Vagina (tissue), 2 donors: ENCODE results near the gene LPIN3. TPM values are rescaled to one million over a fixed set of nuclear protein-coding genes. Genes with fewer than 3 reads are reported as not detected.

Experiments
- DNase-seq, 2 donors: peaks; one replicate each; pipeline ENCODE4 v3.0.0-alpha.2; 2017; ENCODE audit errors: extremely low spot score in 2 of 2
- H3K27ac ChIP-seq: fragments of 200-600 bp; sonication (generic); one replicate; pipeline ENCODE4 v1.5.1; 2019
- H3K27me3 ChIP-seq: fragments of 200-600 bp; sonication (generic); one replicate; pipeline ENCODE4 v1.5.1; 2019
- H3K36me3 ChIP-seq, 2 donors: fragments of 200-600 bp; sonication (generic); one replicate each; pipeline ENCODE4 v1.5.1; 2017 to 2019
- H3K4me1 ChIP-seq: fragments of 200-600 bp; sonication (generic); one replicate; pipeline ENCODE4 v1.5.1; 2019
- H3K4me3 ChIP-seq, 2 donors: fragments of 200-600 bp; sonication (generic); 1 replicate in 1 of 2; 2 replicates in 1 of 2; pipeline ENCODE4 v1.5.1; 2016 to 2019
- H3K9me3 ChIP-seq: fragments of 200-600 bp; sonication (generic); one replicate; pipeline ENCODE4 v1.5.1; 2019
- POLR2A ChIP-seq, 2 donors: fragments of 450-650 bp; IDR thresholded peaks; one replicate each; pipeline ENCODE4 v1.6.1; 2017; ENCODE audit warnings: antibody characterized with exemption in 2 of 2, mild to moderate bottlenecking in 2 of 2, moderate library complexity in 2 of 2
- POLR2AphosphoS5 ChIP-seq, 2 donors: sonication (generic); formaldehyde crosslinking; IDR thresholded peaks; one replicate each; pipeline ENCODE4 v1.9.0; 2017; ENCODE audit warnings: antibody characterized with exemption in 2 of 2, mild to moderate bottlenecking in 2 of 2, low read depth in 1 of 2; ENCODE audit not compliant: insufficient read depth in 1 of 2
- intact Hi-C: fragments of 100-400 bp; cut with DNase I; formaldehyde crosslinking; loops from one replicate; pipeline ENCODE4 v1.15.1; 2023
- total RNA-seq: library from RNA; depleted of rRNA; stranded (reverse); fragments of >200 nt; gene quantifications from one replicate; pipeline ENCODE4 v1.2.3, GENCODE V29; 2016
- TF ChIP-seq, protein P1 (sequence below), 3 experiments: fragments of 450-650 bp in 2 of 3; fragments of 200-600 bp in 1 of 3; sonication (generic) in 1 of 3; IDR thresholded peaks; one replicate each; pipeline ENCODE4 v1.5.1; 2017 to 2019; ENCODE audit warnings: antibody characterized with exemption in 3 of 3, mild to moderate bottlenecking in 2 of 3, moderate library complexity in 2 of 3

LPIN3 gene
- total RNA-seq, 1 donor from 2014 or later = 82.3 TPM

- Histone ChIP-seq H3K9me3 (no peaks in the 10 kb centered on the region), H3K4me1 (no peaks in the 10 kb centered on the region), H3K4me3 (no peak overlapping the region), H3K27ac (no peak overlapping the region), H3K36me3 (no peaks in the 10 kb centered on the region), H3K27me3 (no peaks in the 10 kb centered on the region)
- intact Hi-C loops = no loop called here
- DNase-seq = no peak
- TF ChIP-seq, protein P1, sequence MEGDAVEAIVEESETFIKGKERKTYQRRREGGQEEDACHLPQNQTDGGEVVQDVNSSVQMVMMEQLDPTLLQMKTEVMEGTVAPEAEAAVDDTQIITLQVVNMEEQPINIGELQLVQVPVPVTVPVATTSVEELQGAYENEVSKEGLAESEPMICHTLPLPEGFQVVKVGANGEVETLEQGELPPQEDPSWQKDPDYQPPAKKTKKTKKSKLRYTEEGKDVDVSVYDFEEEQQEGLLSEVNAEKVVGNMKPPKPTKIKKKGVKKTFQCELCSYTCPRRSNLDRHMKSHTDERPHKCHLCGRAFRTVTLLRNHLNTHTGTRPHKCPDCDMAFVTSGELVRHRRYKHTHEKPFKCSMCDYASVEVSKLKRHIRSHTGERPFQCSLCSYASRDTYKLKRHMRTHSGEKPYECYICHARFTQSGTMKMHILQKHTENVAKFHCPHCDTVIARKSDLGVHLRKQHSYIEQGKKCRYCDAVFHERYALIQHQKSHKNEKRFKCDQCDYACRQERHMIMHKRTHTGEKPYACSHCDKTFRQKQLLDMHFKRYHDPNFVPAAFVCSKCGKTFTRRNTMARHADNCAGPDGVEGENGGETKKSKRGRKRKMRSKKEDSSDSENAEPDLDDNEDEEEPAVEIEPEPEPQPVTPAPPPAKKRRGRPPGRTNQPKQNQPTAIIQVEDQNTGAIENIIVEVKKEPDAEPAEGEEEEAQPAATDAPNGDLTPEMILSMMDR (IDR thresholded peaks at IDR 0.05) = no peak
- TF ChIP-seq POLR2AphosphoS5 (IDR thresholded peaks at IDR 0.05; ENCODE audit: insufficient read depth in 1 of 2, low read depth in 1 of 2) = no peak
- no peak for TF ChIP-seq POLR2A (IDR thresholded peaks at IDR 0.05)
Measured at GRCh38 chr20:41300886-41301285, 39.7 kb upstream of the LPIN3 start.

- DNase-seq = no peak
- no peaks in the 10 kb centered on the region for H3K27me3 ChIP-seq
- TF ChIP-seq POLR2AphosphoS5 (IDR thresholded peaks at IDR 0.05; ENCODE audit: insufficient read depth in 1 of 2, low read depth in 1 of 2) (no peak), POLR2A (IDR thresholded peaks at IDR 0.05) (no peak)
- TF ChIP-seq, protein P1 (IDR thresholded peaks at IDR 0.05) = no peak
- no peaks in the 10 kb centered on the region for H3K36me3 ChIP-seq
- H3K27ac ChIP-seq = no peak overlapping the region
- peaks cover 13% of the 10 kb centered on the region for H3K4me1 ChIP-seq
- H3K4me3 ChIP-seq = no peak overlapping the region
- no peaks in the 10 kb centered on the region for H3K9me3 ChIP-seq
- intact Hi-C loops = no loop called here
Measured at GRCh38 chr20:41304002-41304401, 36.6 kb upstream of the LPIN3 start.

DNA sequence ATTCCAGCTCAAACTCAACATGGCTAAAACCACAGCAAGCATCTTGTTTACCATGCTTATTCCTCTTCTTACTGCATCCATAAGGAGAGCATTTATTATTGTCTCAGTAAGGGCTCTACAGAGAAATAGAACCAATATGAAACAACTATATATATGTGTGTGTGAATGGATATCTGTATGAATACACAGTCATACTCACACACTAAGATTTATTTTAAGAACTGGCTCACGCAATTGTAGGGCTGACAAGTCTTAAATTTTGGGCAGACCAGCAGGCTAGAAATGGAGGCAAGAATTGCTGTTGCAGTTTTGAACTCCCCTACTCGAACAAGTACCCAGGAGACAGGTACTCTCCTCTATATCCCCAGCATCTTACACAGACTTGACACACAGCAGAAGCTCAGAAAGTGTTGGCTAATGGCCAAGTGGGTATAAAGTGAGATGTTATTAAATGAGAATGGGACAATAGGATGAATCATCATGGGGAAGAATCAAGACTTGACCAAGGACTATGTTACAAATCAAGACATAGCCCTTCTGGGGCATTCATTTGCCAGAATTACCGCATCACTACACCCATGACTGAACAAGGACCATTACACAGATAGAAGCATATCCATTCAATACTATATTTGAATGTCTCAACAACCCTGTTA is 36.1 kb upstream of the LPIN3 start:
- no peak overlapping the region for H3K4me3 ChIP-seq
- intact Hi-C loops = no loop called here
- no peak for DNase-seq
- H3K9me3 ChIP-seq = no peaks in the 10 kb centered on the region
- H3K27ac ChIP-seq = no peak overlapping the region
- TF ChIP-seq POLR2AphosphoS5 (IDR thresholded peaks at IDR 0.05; ENCODE audit: insufficient read depth in 1 of 2, low read depth in 1 of 2) (no peak), POLR2A (IDR thresholded peaks at IDR 0.05) (no peak)
- TF ChIP-seq, protein P1 (IDR thresholded peaks at IDR 0.05) = no peak
- no peaks in the 10 kb centered on the region for H3K36me3 ChIP-seq
- H3K27me3 ChIP-seq = no peaks in the 10 kb centered on the region
- H3K4me1 ChIP-seq = peaks cover 17% of the 10 kb centered on the region

- peaks cover 17% of the 10 kb centered on the region for H3K4me1 ChIP-seq
- no peak overlapping the region for H3K4me3 ChIP-seq
- no peak for DNase-seq
- H3K27me3 ChIP-seq = no peaks in the 10 kb centered on the region
- no peak overlapping the region for H3K27ac ChIP-seq
- no peaks in the 10 kb centered on the region for H3K36me3 ChIP-seq
- intact Hi-C loops = no loop called here
- TF ChIP-seq, protein P1 (IDR thresholded peaks at IDR 0.05) = no peak
- no peak for TF ChIP-seq POLR2A (IDR thresholded peaks at IDR 0.05)
- TF ChIP-seq POLR2AphosphoS5 (IDR thresholded peaks at IDR 0.05; ENCODE audit: insufficient read depth in 1 of 2, low read depth in 1 of 2) = no peak
- H3K9me3 ChIP-seq = no peaks in the 10 kb centered on the region
Measured at GRCh38 chr20:41306061-41306727, 34.4 kb upstream of the LPIN3 start.

DNA sequence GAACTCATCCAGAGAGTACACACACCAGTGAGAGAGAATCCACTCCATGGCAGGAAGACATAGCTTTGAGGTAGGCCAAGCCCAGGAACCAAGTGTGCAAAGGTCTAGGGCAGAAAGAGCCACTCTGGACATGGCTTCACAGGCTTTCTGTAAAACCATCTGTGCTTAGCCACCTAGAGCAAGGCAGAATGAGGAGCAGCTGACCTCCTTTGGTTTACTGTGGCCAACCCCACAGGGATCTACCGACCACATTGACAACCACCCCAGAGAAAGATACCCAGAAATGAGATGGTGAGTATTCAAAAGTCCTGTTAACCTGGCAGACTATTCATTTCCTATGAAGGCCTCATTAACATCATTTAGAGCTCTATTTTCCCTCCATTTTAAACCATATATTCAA is 33.6 kb upstream of the LPIN3 start:
- Histone ChIP-seq H3K9me3 (no peaks in the 10 kb centered on the region), H3K27me3 (no peaks in the 10 kb centered on the region), H3K27ac (no peak overlapping the region), H3K4me3 (no peak overlapping the region), H3K36me3 (no peaks in the 10 kb centered on the region), H3K4me1 (peaks cover 17% of the 10 kb centered on the region)
- no peak for DNase-seq
- intact Hi-C loops = no loop called here
- TF ChIP-seq, protein P1 (IDR thresholded peaks at IDR 0.05) = no peak
- TF ChIP-seq POLR2AphosphoS5 (IDR thresholded peaks at IDR 0.05; ENCODE audit: insufficient read depth in 1 of 2, low read depth in 1 of 2) (no peak), POLR2A (IDR thresholded peaks at IDR 0.05) (no peak)
